Epithelial cell of esophagus (primary cell): ENCODE results near the gene TMEM178B.

Source experiments
- DNase-seq: peaks from one replicate; pipeline ENCODE4 v3.0.0; 2010; ENCODE audit warnings: low read depth
- H3K4me3 ChIP-seq: 2 replicates; pipeline ENCODE4 v1.5.1; 2011; ENCODE audit warnings: mild to moderate bottlenecking, low read length, control low read depth
- CTCF ChIP-seq: IDR thresholded peaks from 2 replicates; pipeline ENCODE4 v1.5.1; 2011; ENCODE audit warnings: low read depth, mild to moderate bottlenecking, low read length, control low read depth, inconsistent platforms; ENCODE audit not compliant: insufficient read depth; ENCODE audit errors: missing control alignments

Gene TMEM178B

GRCh38 chr7:141071260-141071854 lies 2.5 kb upstream of the TMEM178B start:
- peak; percentile 18 for TF ChIP-seq CTCF
- DNase-seq, result peak; percentile 7
- peak overlapping the region; percentile 40 for H3K4me3 ChIP-seq

- no peak for TF ChIP-seq CTCF
- no peak for DNase-seq
- peak overlapping the region; percentile 40 for H3K4me3 ChIP-seq
These were observed 1.9 kb upstream of the TMEM178B start for GRCh38 chr7:141071855-141072547.

- peak; percentile 69 for DNase-seq
- H3K4me3 ChIP-seq, result peak overlapping the region; percentile 40
- TF ChIP-seq CTCF, result no peak
These were observed 1.2 kb upstream of the TMEM178B start for GRCh38 chr7:141072548-141073172.

DNA sequence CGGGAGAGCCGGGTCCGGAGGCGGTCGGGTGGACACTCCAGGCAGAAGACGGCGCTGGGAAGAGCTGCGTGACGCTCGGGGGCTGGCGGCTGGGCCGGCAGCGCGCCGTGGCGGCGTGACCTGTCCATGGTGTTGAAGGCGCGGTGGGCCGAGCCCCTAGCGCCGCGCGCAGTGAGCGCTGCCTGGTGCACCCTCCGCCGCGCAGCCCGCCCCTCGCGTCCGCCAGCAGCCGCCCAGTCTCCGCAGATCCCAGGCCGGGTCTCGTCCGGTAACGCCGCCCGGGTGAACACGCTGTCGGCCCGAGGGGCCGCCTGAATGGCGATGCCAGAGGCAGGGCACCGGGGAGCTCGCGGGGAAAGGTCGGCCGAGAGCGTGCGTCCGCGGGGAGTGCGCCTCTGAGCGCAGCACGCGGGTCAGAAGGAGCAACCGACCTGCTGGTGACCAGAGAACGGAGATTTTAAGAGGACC lies 657 bp upstream of the TMEM178B start:
- H3K4me3 ChIP-seq, result peak overlapping the region; percentile 40
- no peak for TF ChIP-seq CTCF
- peak; percentile 50 for DNase-seq

GRCh38 chr7:141074162-141074991 lies 513 bp downstream of the TMEM178B start:
- H3K4me3 ChIP-seq, result peak overlapping the region; percentile 23
- peak; percentile 7 for DNase-seq

More at GRCh38 chr7:141074162-141074991, 513 bp downstream of the TMEM178B start:
- TF ChIP-seq CTCF, result no peak
